Tibial artery (tissue), 4 donors: ENCODE results near the gene CEACAM7.

Experiments
- DNase-seq, 2 donors: peaks; one replicate each; pipeline ENCODE4 v3.0.0-alpha.2; 2019
- H3K27ac ChIP-seq, 2 donors: fragments of 200-600 bp; sonication (generic) in 1 of 2; 1 replicate in 1 of 2; 2 replicates in 1 of 2; pipeline ENCODE4 v1.5.1; 2018 to 2019; ENCODE audit warnings: mild to moderate bottlenecking in 1 of 2
- H3K27me3 ChIP-seq, 2 donors: fragments of 200-600 bp; sonication (generic) in 1 of 2; one replicate each; pipeline versions ENCODE4 v1.5.1 to v1.6.0; 2016 to 2019
- H3K36me3 ChIP-seq, 3 donors: fragments of 200-600 bp; sonication (generic) in 2 of 3; one replicate each; pipeline ENCODE4 v1.5.1; 2016 to 2019; ENCODE audit warnings: mild to moderate bottlenecking in 2 of 3
- H3K4me1 ChIP-seq, 4 donors: fragments of 200-600 bp; sonication (generic) in 2 of 4; 1 replicate in 3 of 4; 2 replicates in 1 of 4; pipeline ENCODE4 v1.5.1; 2016 to 2019
- H3K4me3 ChIP-seq, 2 donors: fragments of 200-600 bp; sonication (generic) in 1 of 2; 1 replicate in 1 of 2; 2 replicates in 1 of 2; pipeline ENCODE4 v1.5.1; 2018 to 2019; ENCODE audit warnings: mild to moderate bottlenecking in 2 of 2
- H3K9me3 ChIP-seq, 3 donors: fragments of 200-600 bp; sonication (generic) in 1 of 3; one replicate each; pipeline ENCODE4 v1.5.1; 2016 to 2019
- CTCF ChIP-seq, 2 experiments: fragments of 200-600 bp in 1 of 2; fragments of 450-650 bp in 1 of 2; IDR thresholded peaks; one replicate each; pipeline ENCODE4 v1.5.1; 2017 to 2019; ENCODE audit warnings: antibody characterized with exemption in 2 of 2, mild to moderate bottlenecking in 1 of 2, moderate library complexity in 1 of 2
- intact Hi-C: fragments of 100-400 bp; cut with DNase I; formaldehyde crosslinking; loops from one replicate; pipeline ENCODE4 v1.15.0; 2023; ENCODE audit warnings: low total_unique reads

CEACAM7 gene

GRCh38 chr19:41624937-41625336 lies 63.1 kb downstream of the CEACAM7 start:
- Histone ChIP-seq H3K27ac (no peak overlapping the region), H3K4me1 (no peaks in the 10 kb centered on the region), H3K27me3 (peaks cover 0 to 5% of the 10 kb centered on the region in 2 donors), H3K4me3 (no peak overlapping the region), H3K36me3 (no peaks in the 10 kb centered on the region), H3K9me3 (no peaks in the 10 kb centered on the region)
- intact Hi-C loops = no loop called here
- no peak for DNase-seq
- no peak for TF ChIP-seq CTCF (IDR thresholded peaks at IDR 0.05)

- Histone ChIP-seq H3K4me1 (no peaks in the 10 kb centered on the region), H3K4me3 (no peak overlapping the region), H3K27me3 (peaks cover 0 to 5% of the 10 kb centered on the region in 2 donors), H3K27ac (no peak overlapping the region), H3K9me3 (no peaks in the 10 kb centered on the region), H3K36me3 (no peaks in the 10 kb centered on the region)
- TF ChIP-seq CTCF (IDR thresholded peaks at IDR 0.05) = no peak
- DNase-seq = no peak
- intact Hi-C loops = no loop called here
These were observed 63.6 kb downstream of the CEACAM7 start for GRCh38 chr19:41624515-41624914.

GRCh38 chr19:41623360-41623759 lies 64.7 kb downstream of the CEACAM7 start:
- no peak for DNase-seq
- no peak overlapping the region for H3K4me3 ChIP-seq
- no peaks in the 10 kb centered on the region for H3K4me1 ChIP-seq
- no peaks in the 10 kb centered on the region for H3K9me3 ChIP-seq
- H3K27ac ChIP-seq = no peak overlapping the region
- no peaks in the 10 kb centered on the region for H3K36me3 ChIP-seq
- intact Hi-C loops = no loop called here
- no peak for TF ChIP-seq CTCF (IDR thresholded peaks at IDR 0.05)
- H3K27me3 ChIP-seq = peaks cover 0 to 8% of the 10 kb centered on the region in 2 donors
